A673 (cell line): Measurements from ENCODE around the gene HPSE2.

Experiments
- CTCF ChIP-seq: fragments of 300-800, 200-600 bp; sonication (generic); conservative IDR thresholded peaks from 2 replicates; pipeline ENCODE4 v1.5.1; 2017; ENCODE audit warnings: low read depth, mild to moderate bottlenecking, antibody characterized with exemption, low read length, moderate library complexity, mixed read lengths
- EZH2 ChIP-seq: fragments of 200-600 bp; sonication (generic); IDR thresholded peaks from 2 replicates; pipeline ENCODE4 v1.6.1; 2017; ENCODE audit warnings: borderline replicate concordance, low read depth, mild to moderate bottlenecking, mixed read lengths, antibody characterized with exemption, low read length; ENCODE audit not compliant: poor library complexity, severe bottlenecking

- no peak for TF ChIP-seq CTCF
- TF ChIP-seq EZH2, result no peak
Measured at GRCh38 chr10:98694883-98695282, 540.8 kb downstream of the HPSE2 start.
